K562 (cell line): ENCODE results near the gene PLEKHB1. TPM values are rescaled to one million over a fixed set of nuclear protein-coding genes. Genes with fewer than 3 reads are reported as not detected.

Experiments
- ATAC-seq: fragments of 200-7000 bp; cut with Tn5 transposase; 3 replicates; pipeline ENCODE4 v1.9.1; 2020; ENCODE audit warnings: moderate library complexity
- BruUV-seq: library from RNA; stranded (reverse); fragments of 400-500 nt; replicated peaks from 2 replicates; lab custom pipeline; 2021; lab: Mats Ljungman, UMichigan
- CTCF ChIA-PET: fragments of 300-600 bp; formaldehyde crosslinking; extraction: SDS; loops from one replicate; lab custom pipeline; 2021; ENCODE audit warnings: low intra/inter-chr PET ratio; lab: Yijun Ruan, JAX
- POLR2A ChIA-PET: fragments of 300-600, 350-650 bp; sonication (Branson Sonifier 250); formaldehyde crosslinking; extraction: SDS; loops from one replicate; lab custom pipeline; 2021; ENCODE audit warnings: antibody characterized with exemption, inconsistent platforms; lab: Yijun Ruan, JAX
- DNase-seq, 4 experiments: peaks; one replicate each; pipeline versions ENCODE4 v3.0.0 to v3.0.0-alpha.2; 2011 to 2018; ENCODE audit warnings: low spot score in 3 of 4, mixed read lengths in 3 of 4; ENCODE audit errors: extremely low read depth in 1 of 4
- FAIRE-seq: peaks from 2 replicates; lab custom pipeline; 2011; peaks lifted over from hg19 to GRCh38; lab: Jason Lieb, UNC
- H2AFZ ChIP-seq: 2 replicates; pipeline ENCODE4 v1.6.0; 2011; ENCODE audit warnings: low read depth, low read length, control low read depth, inconsistent platforms
- H3K27ac ChIP-seq: fragments of 200-600 bp; 3 replicates; pipeline ENCODE4 v1.8.0; 2011; ENCODE audit warnings: low read depth, mild to moderate bottlenecking, control low read depth, inconsistent platforms, low read length, moderate library complexity, mixed read lengths; ENCODE audit errors: extremely low read depth
- H3K27me3 ChIP-seq, 2 experiments: fragments of 300-600 bp in 1 of 2; 2 replicates in 1 of 2; 3 replicates in 1 of 2; pipeline versions ENCODE4 v1.6.0 to v1.8.0; 2011; ENCODE audit warnings: inconsistent platforms in 2 of 2, low read length in 2 of 2, mild to moderate bottlenecking in 1 of 2, mixed read lengths in 1 of 2, moderate library complexity in 1 of 2; ENCODE audit not compliant: control insufficient read depth in 2 of 2, insufficient read depth in 2 of 2
- H3K36me3 ChIP-seq: fragments of 300-600 bp; 3 replicates; pipeline ENCODE4 v1.8.0; 2011; ENCODE audit warnings: mild to moderate bottlenecking, low read length, inconsistent platforms; ENCODE audit not compliant: control insufficient read depth, insufficient read depth
- H3K4me1 ChIP-seq, 2 experiments: fragments of 200-600 bp in 1 of 2; replicated peaks in 1 of 2; 2 replicates in 1 of 2; 3 replicates in 1 of 2; pipeline versions ENCODE4 v1.5.1 to v1.8.0; 2011; ENCODE audit warnings: inconsistent platforms in 2 of 2, low read length in 2 of 2, mild to moderate bottlenecking in 1 of 2, mixed read lengths in 1 of 2, moderate library complexity in 1 of 2; ENCODE audit not compliant: control insufficient read depth in 2 of 2, insufficient read depth in 2 of 2
- H3K4me2 ChIP-seq: 2 replicates; pipeline ENCODE4 v1.6.1; 2011; ENCODE audit warnings: low read length, control low read depth, inconsistent platforms, mixed read lengths; ENCODE audit not compliant: insufficient read depth
- H3K4me3 ChIP-seq: fragments of 200-600 bp; sonication (generic), shearing (Covaris generic); 2 replicates; pipeline ENCODE4 v1.5.1; 2016; ENCODE audit warnings: control low read depth, inconsistent platforms
- H3K79me2 ChIP-seq: fragments of 200-600 bp; 3 replicates; pipeline ENCODE4 v1.8.0; 2011; ENCODE audit warnings: low read length, inconsistent platforms; ENCODE audit not compliant: control insufficient read depth, insufficient read depth
- H3K9ac ChIP-seq, 2 experiments: 2 replicates each; pipeline versions ENCODE4 v1.6.0 to v1.6.1; 2011; ENCODE audit warnings: low read depth in 2 of 2, low read length in 2 of 2, control low read depth in 1 of 2, inconsistent platforms in 1 of 2, mild to moderate bottlenecking in 1 of 2, mixed read lengths in 1 of 2; ENCODE audit not compliant: insufficient read depth in 1 of 2
- H3K9me1 ChIP-seq: one replicate; pipeline ENCODE4 v1.6.0; 2011; ENCODE audit warnings: inconsistent platforms, mild to moderate bottlenecking, low read length, moderate library complexity; ENCODE audit not compliant: control insufficient read depth, insufficient read depth
- H3K9me3 ChIP-seq: replicated peaks from 2 replicates; pipeline ENCODE4 v1.5.1; 2011; ENCODE audit warnings: low read depth, low read length, inconsistent platforms; ENCODE audit not compliant: control insufficient read depth, insufficient read depth
- H4K20me1 ChIP-seq: replicated peaks from 2 replicates; pipeline ENCODE4 v1.6.1; 2011; ENCODE audit warnings: low read length, inconsistent platforms, mixed read lengths; ENCODE audit not compliant: control insufficient read depth, insufficient read depth
- BCOR ChIP-seq: fragments of 450-650 bp; IDR thresholded peaks from 2 replicates; pipeline ENCODE4 v1.6.1; 2016
- CCAR2 ChIP-seq: fragments of 200-400 bp; formaldehyde crosslinking; IDR thresholded peaks from 2 replicates; pipeline ENCODE4 v1.6.1; 2017; ENCODE audit warnings: mild to moderate bottlenecking, low read depth, low read length
- KAT7 ChIP-seq: sonication (generic); formaldehyde crosslinking; IDR thresholded peaks from 2 replicates; pipeline ENCODE4 v1.8.0; 2022; ENCODE audit warnings: missing genetic modification reagents, mild to moderate bottlenecking, borderline replicate concordance
- KLF16 ChIP-seq: IDR thresholded peaks from 2 replicates; pipeline ENCODE4 v1.6.1; 2016; ENCODE audit warnings: antibody characterized with exemption
- MLLT1 ChIP-seq, 2 experiments: fragments of 450-650 bp; IDR thresholded peaks; 2 replicates each; pipeline ENCODE4 v1.6.1; 2016
- NFXL1 ChIP-seq: fragments of 450-650 bp; formaldehyde crosslinking; IDR thresholded peaks from 2 replicates; pipeline ENCODE4 v1.4.0; 2021; ENCODE audit warnings: mild to moderate bottlenecking
- PCBP1 ChIP-seq: fragments of 200-400 bp; formaldehyde crosslinking; IDR thresholded peaks from 2 replicates; pipeline ENCODE4 v1.6.1; 2018; ENCODE audit warnings: mild to moderate bottlenecking, low read depth, low read length; ENCODE audit not compliant: poor library complexity, severe bottlenecking
- RFX1 ChIP-seq: fragments of 450-650 bp; IDR thresholded peaks from 2 replicates; pipeline ENCODE4 v1.6.1; 2016; ENCODE audit warnings: mild to moderate bottlenecking, moderate library complexity
- SIN3A ChIP-seq, 2 experiments: fragments of 150-350 bp in 1 of 2; IDR thresholded peaks; 2 replicates each; pipeline ENCODE4 v1.6.1; 2011 to 2016; ENCODE audit warnings: borderline replicate concordance in 2 of 2, low read depth in 2 of 2, low read length in 2 of 2, mild to moderate bottlenecking in 2 of 2, moderate library complexity in 2 of 2; ENCODE audit not compliant: control insufficient read depth in 1 of 2
- SNIP1 ChIP-seq: fragments of 450-650 bp; IDR thresholded peaks from 2 replicates; pipeline ENCODE4 v1.7.1; 2017; ENCODE audit warnings: low read depth, mild to moderate bottlenecking
- SP2 ChIP-seq: IDR thresholded peaks from 2 replicates; pipeline ENCODE4 v1.6.1; 2011; ENCODE audit warnings: mild to moderate bottlenecking, low read depth, low read length, moderate library complexity; ENCODE audit not compliant: poor library complexity, severe bottlenecking; ENCODE audit errors: extremely low read depth
- ZBTB43 ChIP-seq: sonication (generic); formaldehyde crosslinking; IDR thresholded peaks from 2 replicates; pipeline ENCODE4 v1.8.0; 2023; ENCODE audit warnings: mild to moderate bottlenecking, missing genetic modification reagents
- WGBS: fragments of 100-300 bp; shearing (Covaris generic); methylation state at CpG from one replicate; pipeline ENCODE4 v1.1.6; 2016; ENCODE audit warnings: low coverage, mixed read lengths; ENCODE audit not compliant: insufficient coverage; ENCODE audit errors: missing lambda C conversion rate; 5-methylcytosine and 5-hydroxymethylcytosine counted together
- in situ Hi-C: fragments of 300-500 bp; cut with MboI; formaldehyde crosslinking; loops from 4 replicates; pipeline ENCODE4 v1.15.0; 2018; ENCODE audit warnings: inconsistent platforms, mixed read lengths
- intact Hi-C: fragments of 100-400 bp; cut with micrococcal nuclease; formaldehyde crosslinking; loops from 2 replicates; pipeline ENCODE4 v1.14.2; 2022
- polyA plus RNA-seq, 8 experiments: library from polyadenylated mRNA; depleted of rRNA in 4 of 8; stranded (reverse) in 5 of 8; unstranded in 3 of 8; fragments of >200 nt; fragmentation: Nextera tagmentation in 2 of 8; fragmentation: Illumina TruSeq in 1 of 8; extraction: Ambion mirVana in 2 of 8; extraction: Trizol in 1 of 8; gene quantifications; 2 replicates each; pipeline versions ENCODE4 v1.2.1 to v1.2.3, GENCODE V29; 2011 to 2014; ENCODE audit warnings: inconsistent platforms in 1 of 8, missing spikeins in 1 of 8
- total RNA-seq, 7 experiments: library from RNA; depleted of rRNA in 6 of 7; stranded (reverse); fragments of >200 nt in 6 of 7; fragmentation: Illumina TruSeq in 2 of 7; extraction: Trizol in 2 of 7; gene quantifications; 2 replicates each; pipeline versions ENCODE4 v1.2.1 to v1.2.3, GENCODE V29; 2011 to 2021; ENCODE audit warnings: low replicate concordance in 1 of 7

PLEKHB1 gene
- total and polyA plus RNA-seq, 9 of the 15 experiments (the other 6 are each of a cell fraction or from before 2014, with no cell fraction given) = 0.07 to 0.62 (median 0.17) TPM; not detected in 2

GRCh38 chr11:73652046-73652730, 5.8 kb downstream of the PLEKHB1 start:
- Histone ChIP-seq H3K27ac (no peak overlapping the region), H3K4me1 (peaks cover 0 to 11% of the 10 kb centered on the region in 2 experiments; a peak in 3 of 5 replicates), H3K4me2 (no peak overlapping the region), H3K27me3 (peaks cover 20 to 63% of the 10 kb centered on the region in 2 experiments), H3K9me1 (no peaks in the 10 kb centered on the region), H3K36me3 (no peaks in the 10 kb centered on the region), H3K9ac (no peak overlapping the region), H3K4me3 (no peak overlapping the region), H2AFZ (no peak overlapping the region), H4K20me1 (no peaks in the 10 kb centered on the region), H3K9me3 (no peaks in the 10 kb centered on the region), H3K79me2 (no peaks in the 10 kb centered on the region)
- in situ Hi-C loops (no loop called here), intact Hi-C loops (no loop called here)
- ChIA-PET POLR2A (no interaction called here), CTCF (no interaction called here)
- 2% methylated on average over 8 of the region's 8 CpGs for WGBS
- TF ChIP-seq RFX1 (peak; percentile 53; the same call in 1 of the 2 replicates), NFXL1 (no peak)
- DNase-seq (no peak), ATAC-seq (no peak), FAIRE-seq (no peak)
- BruUV-seq = no TSS peak

GRCh38 chr11:73652856-73653559, 6.6 kb downstream of the PLEKHB1 start:
- peaks cover 20 to 58% of the 10 kb centered on the region in 2 experiments for H3K27me3 ChIP-seq
- BruUV-seq = no TSS peak
- ChIA-PET CTCF (no interaction called here), POLR2A (interaction anchor here (0.6 kb wide), 1 partner anchor 70 kb away, joined by 3 read pairs; no protein-coding TSS in a partner anchor)
- no peak for FAIRE-seq
- no peak overlapping the region for H3K9ac ChIP-seq
- H3K79me2 ChIP-seq = no peaks in the 10 kb centered on the region
- 4% methylated on average over 5 of the region's 6 CpGs for WGBS
- in situ Hi-C loops (no loop called here), intact Hi-C loops (no loop called here)
- no peaks in the 10 kb centered on the region for H3K36me3 ChIP-seq
- no peak for DNase-seq
- H3K4me2 ChIP-seq = no peak overlapping the region
- no peaks in the 10 kb centered on the region for H3K9me3 ChIP-seq
- H3K4me3 ChIP-seq = no peak overlapping the region
- no peaks in the 10 kb centered on the region for H4K20me1 ChIP-seq
- no peak overlapping the region for H3K27ac ChIP-seq
- no peaks in the 10 kb centered on the region for H3K9me1 ChIP-seq
- ATAC-seq = no peak
- H3K4me1 ChIP-seq = peaks cover 0 to 6% of the 10 kb centered on the region in 2 experiments; a peak in 2 of 5 replicates
- H2AFZ ChIP-seq = no peak overlapping the region
- TF ChIP-seq SIN3A (IDR thresholded peaks at IDR 0.05; ENCODE audit: borderline replicate concordance in 2 of 2, control insufficient read depth in 1 of 2, low read depth in 2 of 2, low read length in 2 of 2) (no peak), BCOR (no peak), ZBTB43 (CRISPR knock-in tag) (no peak), SNIP1 (no peak), KAT7 (CRISPR knock-in tag) (no peak), SP2 (no peak), CCAR2 (no peak), PCBP1 (no peak), MLLT1 (IDR thresholded peaks at IDR 0.05) (no peak), KLF16 (no peak)
